ENCODE results near the gene ZIC5. TPM values are rescaled to one million over a fixed set of nuclear protein-coding genes. Genes with fewer than 3 reads are reported as not detected.

The ZIC5 gene
- total RNA-seq, 1 donor from 2014 or later, result not detected

DNA sequence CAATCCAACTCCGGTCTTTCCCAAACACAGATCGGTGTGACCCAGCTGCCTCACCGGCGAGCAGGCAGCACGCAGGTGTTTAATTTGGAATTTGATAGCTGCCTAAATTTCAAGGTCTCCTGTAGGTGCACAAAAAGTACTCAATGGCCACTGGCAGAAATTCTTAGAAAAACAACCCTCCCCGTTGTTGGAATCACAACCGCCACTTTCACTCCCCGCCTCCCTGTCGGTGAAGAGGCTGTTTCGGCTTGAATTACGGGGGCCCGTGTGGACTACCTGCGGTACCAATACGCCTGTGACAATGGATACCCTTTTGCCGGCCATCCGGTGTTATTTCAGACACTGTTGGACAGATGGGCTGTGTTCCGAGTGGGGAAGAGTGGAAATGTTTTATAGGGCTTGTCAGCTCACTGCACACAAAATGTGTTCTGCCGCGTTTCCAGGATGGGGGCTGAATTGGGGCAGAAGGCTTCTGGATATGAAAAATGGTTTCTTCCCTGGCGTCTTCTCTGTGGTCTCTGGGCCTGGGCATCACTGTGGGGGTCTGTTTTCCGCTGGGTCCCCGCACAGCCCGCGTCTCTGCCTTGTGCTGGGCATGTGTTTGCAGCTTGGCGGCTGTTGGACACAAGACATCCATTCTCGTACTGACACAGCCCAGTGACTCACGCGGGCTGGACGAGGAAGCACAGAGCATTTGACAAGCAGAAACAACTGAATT, 45.4 kb downstream of the ZIC5 start:
- ATAC-seq (peak; percentile 16 to 57), DNase-seq (no peak)
- no peak overlapping the region for H3K27ac ChIP-seq
- H3K9me3 ChIP-seq, result no peaks in the 10 kb centered on the region
- H3K4me1 ChIP-seq, result no peaks in the 10 kb centered on the region
- TF ChIP-seq, protein P1, sequence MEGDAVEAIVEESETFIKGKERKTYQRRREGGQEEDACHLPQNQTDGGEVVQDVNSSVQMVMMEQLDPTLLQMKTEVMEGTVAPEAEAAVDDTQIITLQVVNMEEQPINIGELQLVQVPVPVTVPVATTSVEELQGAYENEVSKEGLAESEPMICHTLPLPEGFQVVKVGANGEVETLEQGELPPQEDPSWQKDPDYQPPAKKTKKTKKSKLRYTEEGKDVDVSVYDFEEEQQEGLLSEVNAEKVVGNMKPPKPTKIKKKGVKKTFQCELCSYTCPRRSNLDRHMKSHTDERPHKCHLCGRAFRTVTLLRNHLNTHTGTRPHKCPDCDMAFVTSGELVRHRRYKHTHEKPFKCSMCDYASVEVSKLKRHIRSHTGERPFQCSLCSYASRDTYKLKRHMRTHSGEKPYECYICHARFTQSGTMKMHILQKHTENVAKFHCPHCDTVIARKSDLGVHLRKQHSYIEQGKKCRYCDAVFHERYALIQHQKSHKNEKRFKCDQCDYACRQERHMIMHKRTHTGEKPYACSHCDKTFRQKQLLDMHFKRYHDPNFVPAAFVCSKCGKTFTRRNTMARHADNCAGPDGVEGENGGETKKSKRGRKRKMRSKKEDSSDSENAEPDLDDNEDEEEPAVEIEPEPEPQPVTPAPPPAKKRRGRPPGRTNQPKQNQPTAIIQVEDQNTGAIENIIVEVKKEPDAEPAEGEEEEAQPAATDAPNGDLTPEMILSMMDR (IDR thresholded peaks at IDR 0.05), result no peak
- intact Hi-C loops (cut with DNase I), result no loop called here
- no peaks in the 10 kb centered on the region for H3K36me3 ChIP-seq
- H3K27me3 ChIP-seq (ENCODE audit: low read depth), result peaks cover 24% of the 10 kb centered on the region
- peak overlapping the region; percentile 6 for H3K4me3 ChIP-seq

DNA sequence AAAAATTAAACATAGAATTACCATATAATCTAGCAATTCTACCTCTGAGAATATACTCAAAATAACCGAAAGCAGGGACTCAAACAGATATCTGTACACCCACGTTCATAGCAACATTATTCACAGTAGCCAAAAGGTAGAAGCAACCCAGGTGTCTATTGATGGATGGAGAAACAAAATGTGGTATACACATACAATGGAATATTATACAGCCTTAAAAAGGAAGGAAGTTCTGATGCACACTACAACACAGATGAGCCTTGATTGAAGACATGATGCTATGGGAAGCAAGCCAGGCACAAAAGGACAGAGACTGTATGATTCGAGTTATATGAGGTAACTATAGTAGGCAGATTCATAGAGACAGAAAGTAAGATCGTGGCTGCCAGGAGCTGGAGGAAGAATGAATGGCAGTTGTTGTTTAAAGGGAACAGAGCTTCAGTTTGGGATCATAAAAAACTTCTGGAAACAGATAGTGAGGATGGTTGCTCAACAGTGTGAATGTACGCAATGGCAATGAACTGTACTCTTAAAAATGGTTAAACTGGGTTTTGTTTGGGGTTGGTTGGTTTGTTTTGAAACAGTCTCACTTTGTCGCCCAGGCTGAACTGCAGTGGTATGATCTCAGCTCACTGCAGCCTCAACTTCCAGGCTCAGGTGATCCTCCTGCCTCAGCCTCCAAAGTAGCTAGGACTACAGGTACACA, 47.5 kb downstream of the ZIC5 start:
- Histone ChIP-seq H3K27ac (no peak overlapping the region), H3K27me3 (ENCODE audit: low read depth) (peaks cover 24% of the 10 kb centered on the region), H3K9me3 (no peaks in the 10 kb centered on the region), H3K36me3 (no peaks in the 10 kb centered on the region), H3K4me1 (no peaks in the 10 kb centered on the region), H3K4me3 (no peak overlapping the region)
- no peak for DNase-seq
- TF ChIP-seq, protein P1 (IDR thresholded peaks at IDR 0.05), result no peak
- no peak for ATAC-seq
- intact Hi-C loops (cut with DNase I), result no loop called here

DNA sequence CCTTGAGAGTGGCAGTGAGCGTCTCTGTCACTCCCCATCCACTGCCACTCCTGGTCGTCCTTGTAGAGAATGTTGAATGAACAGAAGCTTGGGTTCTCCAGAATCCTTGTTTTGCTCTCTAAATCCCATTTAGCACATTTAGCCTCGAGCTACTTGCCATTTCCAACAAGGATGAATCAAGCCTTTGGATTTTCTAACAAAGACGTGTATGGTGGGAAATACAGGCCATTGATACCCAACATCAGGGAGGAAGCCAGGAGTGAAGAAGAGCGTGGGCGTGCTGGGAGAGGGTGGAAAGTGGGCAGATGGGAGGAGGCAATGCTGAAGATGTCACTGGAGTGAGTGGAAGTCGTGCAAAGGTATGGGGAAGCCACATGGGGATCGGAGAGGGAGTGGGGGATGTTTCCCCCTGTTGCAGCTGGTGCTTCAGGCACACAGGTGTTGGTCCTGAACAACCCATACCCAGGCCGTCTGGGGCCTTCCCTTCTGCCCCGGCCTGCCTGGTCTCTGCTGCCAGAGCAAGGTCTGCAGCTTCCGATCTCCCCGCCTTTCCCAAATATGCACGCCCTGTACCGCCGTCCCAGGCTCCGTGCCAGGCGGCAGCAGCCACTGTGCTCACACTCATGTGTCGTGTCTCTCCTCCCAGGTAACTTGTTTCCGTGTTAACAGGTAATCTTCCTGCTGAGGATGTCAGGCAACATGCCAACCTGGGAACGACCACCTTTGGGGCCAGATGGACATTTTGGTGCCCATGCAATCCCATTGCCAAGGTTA, 48.7 kb downstream of the ZIC5 start:
- DNase-seq (no peak), ATAC-seq (peak in 1 of 2 donors; percentile 30)
- intact Hi-C loops (cut with DNase I), result no loop called here
- Histone ChIP-seq H3K27ac (no peak overlapping the region), H3K9me3 (no peaks in the 10 kb centered on the region), H3K36me3 (no peaks in the 10 kb centered on the region), H3K4me3 (no peak overlapping the region), H3K4me1 (no peaks in the 10 kb centered on the region), H3K27me3 (ENCODE audit: low read depth) (peaks cover 21% of the 10 kb centered on the region)
- TF ChIP-seq, protein P1 (IDR thresholded peaks at IDR 0.05), result no peak

DNA sequence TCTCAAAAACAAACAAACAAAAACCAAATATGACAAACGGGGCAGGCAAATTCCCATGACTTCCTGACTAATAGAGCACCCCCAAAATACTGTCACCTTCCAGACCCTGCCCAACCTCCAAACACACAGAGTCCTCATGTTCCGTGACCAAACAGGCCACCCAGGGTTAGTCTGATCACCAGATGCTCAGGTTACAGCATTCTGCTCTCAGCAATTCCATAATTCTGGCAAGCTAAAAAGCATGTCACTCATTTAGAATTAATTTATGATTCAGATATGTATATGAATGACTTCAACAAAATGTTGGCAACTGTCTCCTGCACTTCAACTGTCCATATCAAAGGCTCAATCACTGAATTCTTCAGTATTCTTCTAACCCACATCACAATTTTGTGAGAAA, 52.4 kb downstream of the ZIC5 start:
- Histone ChIP-seq H3K36me3 (no peaks in the 10 kb centered on the region), H3K4me1 (no peaks in the 10 kb centered on the region), H3K27me3 (ENCODE audit: low read depth) (peaks cover 22% of the 10 kb centered on the region), H3K4me3 (no peak overlapping the region), H3K27ac (no peak overlapping the region), H3K9me3 (no peaks in the 10 kb centered on the region)
- no peak for ATAC-seq
- intact Hi-C loops (cut with DNase I), result loop anchor here (10.0 kb wide), 1 partner anchor 316 kb away; no protein-coding TSS in a partner anchor
- no peak for DNase-seq
- TF ChIP-seq, protein P1 (IDR thresholded peaks at IDR 0.05), result no peak

DNA sequence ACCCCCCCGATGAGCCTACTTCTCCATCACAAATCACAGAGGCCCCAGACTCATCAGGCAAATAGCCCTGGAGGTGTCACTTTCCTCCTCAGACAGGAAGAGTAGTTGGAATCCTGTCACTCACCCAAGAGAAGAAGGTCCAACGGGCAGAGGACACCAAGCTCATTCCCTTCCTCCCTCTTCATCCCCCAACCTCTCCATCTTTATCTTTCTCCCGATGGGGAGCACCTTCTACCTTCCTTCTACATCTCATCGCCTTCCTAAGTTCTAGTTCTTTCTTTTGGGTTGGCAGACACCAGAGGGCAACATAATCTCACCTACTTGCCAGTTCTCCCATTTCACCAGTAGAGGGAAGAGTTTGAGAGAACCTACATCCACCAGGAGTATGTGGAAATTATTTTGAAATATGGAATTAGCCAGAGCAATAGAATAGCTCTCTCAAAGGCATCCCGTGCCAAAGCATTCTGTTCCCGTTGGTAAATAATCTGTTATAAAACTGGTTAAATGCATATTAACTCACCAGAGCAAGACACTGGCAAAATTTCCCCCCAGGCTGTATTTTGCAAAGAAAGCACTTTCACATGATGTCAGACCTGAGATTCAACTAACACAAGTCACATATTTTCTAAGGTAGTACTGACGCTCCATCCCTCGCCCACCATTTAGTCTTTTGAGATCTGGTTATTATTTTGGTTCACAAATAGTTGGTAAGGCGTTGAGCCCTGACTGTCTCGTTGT, 55.0 kb downstream of the ZIC5 start:
- H3K36me3 ChIP-seq, result no peaks in the 10 kb centered on the region
- intact Hi-C loops (cut with DNase I), result loop anchor here (10.0 kb wide), 1 partner anchor 318 kb away; no protein-coding TSS in a partner anchor
- no peak overlapping the region for H3K4me3 ChIP-seq
- H3K4me1 ChIP-seq, result no peaks in the 10 kb centered on the region
- H3K27ac ChIP-seq, result no peak overlapping the region
- ATAC-seq, result peak; percentile 80 to 85
- H3K27me3 ChIP-seq (ENCODE audit: low read depth), result peaks cover 11% of the 10 kb centered on the region
- no peaks in the 10 kb centered on the region for H3K9me3 ChIP-seq
- no peak for DNase-seq
- TF ChIP-seq, protein P1 (IDR thresholded peaks at IDR 0.05), result peak; percentile 86

Measured in lower lobe of right lung (tissue), 2 donors.